ENCODE measurements around the gene RAET1G.

DNA sequence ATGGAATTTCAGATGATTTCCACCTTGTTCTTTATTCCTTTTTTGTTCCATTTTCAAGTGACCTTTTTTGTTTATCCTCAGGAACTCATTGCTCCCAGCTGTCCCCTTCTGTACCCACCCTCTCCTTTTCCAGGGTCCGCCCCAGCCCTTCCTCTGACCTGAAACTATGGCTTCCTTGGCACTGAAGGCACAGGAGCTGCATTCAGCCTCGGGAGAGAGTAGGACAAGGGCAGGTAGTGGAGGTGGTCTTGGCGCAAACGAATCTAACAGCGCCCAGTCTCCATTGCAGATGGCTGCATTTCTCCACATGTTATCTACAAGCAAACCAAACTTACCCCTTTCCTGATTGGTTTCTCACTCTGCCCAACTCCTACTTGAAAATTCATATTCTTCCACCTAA lies 10.1 kb upstream of the RAET1G start:
- TF ChIP-seq RNF2 (conservative IDR thresholded peaks at IDR 0.05; ENCODE audit: low read depth) (no peak), SIN3A (IDR thresholded peaks at IDR 0.05; ENCODE audit: borderline replicate concordance, low read depth, low read length) (no peak), CTCF (CRISPR knock-in tag; IDR thresholded peaks at IDR 0.05) (no peak), POLR2AphosphoS5 (IDR thresholded peaks at IDR 0.05; ENCODE audit: low read depth, low read length) (no peak), MYC (CRISPR knock-in tag; IDR thresholded peaks at IDR 0.05; ENCODE audit: borderline replicate concordance) (no peak), ZNF121 (CRISPR knock-in tag; IDR thresholded peaks at IDR 0.05) (no peak), ASH2L (IDR thresholded peaks at IDR 0.05; ENCODE audit: insufficient read length, low read depth, low read length) (no peak), MTA1 (CRISPR knock-in tag; IDR thresholded peaks at IDR 0.05; ENCODE audit: borderline replicate concordance) (no peak), ZNF3 (CRISPR knock-in tag; IDR thresholded peaks at IDR 0.05) (no peak), ZNF407 (CRISPR knock-in tag; IDR thresholded peaks at IDR 0.05; ENCODE audit: not compliant biosample characterization) (no peak)
- TF ChIP-seq, protein P1, sequence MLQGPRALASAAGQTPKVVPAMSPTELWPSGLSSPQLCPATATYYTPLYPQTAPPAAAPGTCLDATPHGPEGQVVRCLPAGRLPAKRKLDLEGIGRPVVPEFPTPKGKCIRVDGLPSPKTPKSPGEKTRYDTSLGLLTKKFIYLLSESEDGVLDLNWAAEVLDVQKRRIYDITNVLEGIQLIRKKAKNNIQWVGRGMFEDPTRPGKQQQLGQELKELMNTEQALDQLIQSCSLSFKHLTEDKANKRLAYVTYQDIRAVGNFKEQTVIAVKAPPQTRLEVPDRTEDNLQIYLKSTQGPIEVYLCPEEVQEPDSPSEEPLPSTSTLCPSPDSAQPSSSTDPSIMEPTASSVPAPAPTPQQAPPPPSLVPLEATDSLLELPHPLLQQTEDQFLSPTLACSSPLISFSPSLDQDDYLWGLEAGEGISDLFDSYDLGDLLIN (CRISPR knock-in tag; IDR thresholded peaks at IDR 0.05; ENCODE audit: borderline replicate concordance) = no peak
- TF ChIP-seq, protein P2, sequence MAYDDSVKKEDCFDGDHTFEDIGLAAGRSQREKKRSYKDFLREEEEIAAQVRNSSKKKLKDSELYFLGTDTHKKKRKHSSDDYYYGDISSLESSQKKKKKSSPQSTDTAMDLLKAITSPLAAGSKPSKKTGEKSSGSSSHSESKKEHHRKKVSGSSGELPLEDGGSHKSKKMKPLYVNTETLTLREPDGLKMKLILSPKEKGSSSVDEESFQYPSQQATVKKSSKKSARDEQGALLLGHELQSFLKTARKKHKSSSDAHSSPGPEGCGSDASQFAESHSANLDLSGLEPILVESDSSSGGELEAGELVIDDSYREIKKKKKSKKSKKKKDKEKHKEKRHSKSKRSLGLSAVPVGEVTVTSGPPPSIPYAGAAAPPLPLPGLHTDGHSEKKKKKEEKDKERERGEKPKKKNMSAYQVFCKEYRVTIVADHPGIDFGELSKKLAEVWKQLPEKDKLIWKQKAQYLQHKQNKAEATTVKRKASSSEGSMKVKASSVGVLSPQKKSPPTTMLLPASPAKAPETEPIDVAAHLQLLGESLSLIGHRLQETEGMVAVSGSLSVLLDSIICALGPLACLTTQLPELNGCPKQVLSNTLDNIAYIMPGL (CRISPR knock-in tag; IDR thresholded peaks at IDR 0.05; ENCODE audit: borderline replicate concordance in 1 of 2, low read depth in 1 of 2) = no peak
